Subcutaneous abdominal adipose tissue (tissue), 5 donors: ENCODE results near the gene SRSF1.

Experiments used
- H3K27ac ChIP-seq: one replicate; pipeline ENCODE4 v1.7.0; 2013; ENCODE audit warnings: low read depth, mild to moderate bottlenecking, inconsistent platforms, low read length, moderate library complexity
- H3K27me3 ChIP-seq, 5 donors: one replicate each; pipeline ENCODE4 v1.7.0; 2013; ENCODE audit warnings: low read length in 5 of 5, inconsistent platforms in 1 of 5; ENCODE audit not compliant: control insufficient read depth in 5 of 5, insufficient read depth in 4 of 5
- H3K36me3 ChIP-seq, 5 donors: one replicate each; pipeline ENCODE4 v1.7.0; 2013; ENCODE audit warnings: low read length in 5 of 5; ENCODE audit not compliant: control insufficient read depth in 5 of 5, insufficient read depth in 5 of 5
- H3K4me1 ChIP-seq, 5 donors: one replicate each; pipeline ENCODE4 v1.7.0; 2013; ENCODE audit warnings: low read length in 5 of 5, mild to moderate bottlenecking in 3 of 5, moderate library complexity in 1 of 5; ENCODE audit not compliant: control insufficient read depth in 5 of 5, insufficient read depth in 5 of 5
- H3K4me3 ChIP-seq, 5 donors: one replicate each; pipeline ENCODE4 v1.7.0; 2013; ENCODE audit warnings: low read length in 5 of 5, low read depth in 1 of 5
- H3K9ac ChIP-seq, 5 donors: one replicate each; pipeline ENCODE4 v1.7.0; 2013; ENCODE audit warnings: low read length in 5 of 5, mild to moderate bottlenecking in 4 of 5, moderate library complexity in 3 of 5
- H3K9me3 ChIP-seq, 5 donors: one replicate each; pipeline ENCODE4 v1.7.0; 2013; ENCODE audit warnings: low read length in 5 of 5; ENCODE audit not compliant: control insufficient read depth in 5 of 5
- donor health status: healthy.
- donor health status: healthy.
- donor health status: healthy.
- donor health status: healthy.
- donor health status: healthy.

The SRSF1 gene

GRCh38 chr17:57956291-57957119 lies 50.5 kb downstream of the SRSF1 start:
- Histone ChIP-seq H3K27ac (no peak overlapping the region), H3K4me1 (peaks cover 8 to 37% (median 28%) of the 10 kb centered on the region in 5 donors), H3K9ac (no peak overlapping the region), H3K9me3 (no peaks in the 10 kb centered on the region), H3K36me3 (no peaks in the 10 kb centered on the region), H3K27me3 (no peaks in the 10 kb centered on the region), H3K4me3 (peak overlapping the region in 1 of 5 donors; percentile 57)

DNA sequence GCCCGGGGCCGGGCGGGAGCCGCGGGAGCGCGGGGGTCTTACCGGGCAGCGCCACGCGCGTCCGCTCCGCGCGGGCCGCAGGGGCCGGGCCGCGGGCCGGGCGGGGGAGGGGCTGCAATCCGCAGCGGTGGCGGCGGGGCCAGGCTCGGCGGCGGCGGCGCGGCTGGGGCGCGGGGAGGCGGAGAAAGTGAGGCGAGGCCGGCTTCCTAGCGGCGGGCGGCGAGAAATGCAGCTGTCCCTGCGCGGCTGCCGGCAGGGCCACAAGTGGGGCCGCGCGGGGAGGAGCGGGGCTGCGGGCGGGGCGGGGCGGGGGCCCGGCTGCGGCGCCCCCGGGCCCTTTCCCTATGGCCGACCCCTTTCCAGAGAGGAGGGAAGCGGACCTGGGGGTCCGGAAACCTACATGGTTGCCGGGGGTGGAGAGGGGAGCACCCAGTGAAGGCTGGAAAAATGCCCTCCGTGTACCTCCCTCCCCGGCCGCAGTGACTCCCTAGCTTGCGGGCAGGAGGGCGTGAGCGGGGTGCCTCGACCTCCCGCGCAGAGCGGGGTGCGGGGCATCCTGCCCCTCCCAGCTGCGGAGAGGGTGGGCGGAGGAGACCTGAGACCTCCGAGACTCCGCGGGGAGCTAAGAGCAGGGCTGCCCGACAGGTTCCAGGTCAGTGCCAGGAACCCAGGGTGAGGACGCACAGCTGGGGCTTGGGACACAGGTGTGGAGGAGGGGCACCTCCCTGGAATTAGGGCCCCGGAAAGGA lies 51.7 kb downstream of the SRSF1 start, which contains the start of gene CUEDC1:
TSS of gene CUEDC1 (minus strand) at position 230 of the 749 bp plus-strand sequence. CDS start 69,848 bp downstream, outside the sequence.
- Histone ChIP-seq H3K27ac (peak within 1 kb of the TSS; percentile 87), H3K36me3 (no peaks in the 10 kb centered on the region), H3K9me3 (no peaks in the 10 kb centered on the region), H3K27me3 (no peaks in the 10 kb centered on the region), H3K4me1 (peaks cover 8 to 48% (median 39%) of the 10 kb centered on the region in 5 donors), H3K4me3 (peak within 1 kb of the TSS; percentile 58 to 76 (median 67)), H3K9ac (peak within 1 kb of the TSS; percentile 30 to 87 (median 79))

GRCh38 chr17:57954397-57955182 lies 52.5 kb downstream of the SRSF1 start:
- peaks cover 8 to 55% (median 46%) of the 10 kb centered on the region in 5 donors for H3K4me1 ChIP-seq
- H3K9me3 ChIP-seq: no peaks in the 10 kb centered on the region
- H3K27me3 ChIP-seq: no peaks in the 10 kb centered on the region
- peak overlapping the region; percentile 87 for H3K27ac ChIP-seq
- peak overlapping the region; percentile 58 to 76 (median 67) for H3K4me3 ChIP-seq
- H3K36me3 ChIP-seq: no peaks in the 10 kb centered on the region
- H3K9ac ChIP-seq: peak overlapping the region; percentile 30 to 87 (median 76)

DNA sequence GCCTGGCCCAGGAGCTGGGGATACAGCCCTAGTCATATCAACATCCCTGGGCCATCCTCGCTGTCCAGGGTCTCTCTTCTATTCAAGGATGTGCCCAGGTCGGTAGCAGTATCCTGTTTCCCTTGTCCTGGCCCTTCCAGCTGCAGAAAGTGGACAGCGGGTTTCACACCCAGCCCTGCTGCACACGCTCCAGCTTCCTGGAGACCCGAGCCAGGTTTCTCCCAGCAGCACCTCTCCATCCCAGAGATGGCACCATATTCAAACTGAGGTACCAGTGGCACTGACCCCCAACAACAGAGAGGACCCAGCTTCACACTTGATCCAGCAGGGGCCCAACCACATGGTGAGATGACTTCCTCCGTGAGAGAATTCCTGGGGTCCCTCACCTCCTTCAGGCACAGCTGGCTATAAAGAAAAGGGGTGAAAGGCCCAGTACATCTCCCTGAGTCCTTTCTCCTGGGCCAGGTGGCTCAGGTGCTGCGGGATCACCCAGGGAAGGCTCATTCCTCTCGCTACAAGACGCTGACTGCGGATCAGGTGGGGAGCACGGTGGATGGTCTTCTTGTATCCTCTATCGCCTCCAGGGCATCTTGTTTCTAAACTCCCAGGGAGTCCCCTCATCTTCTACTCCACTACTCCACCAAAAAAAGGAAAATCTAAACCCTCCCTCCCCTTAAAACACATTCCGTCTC lies 53.2 kb downstream of the SRSF1 start:
- peak overlapping the region; percentile 87 for H3K27ac ChIP-seq
- peak overlapping the region; percentile 58 to 76 (median 67) for H3K4me3 ChIP-seq
- H3K9ac ChIP-seq: peak overlapping the region; percentile 30 to 82 (median 76)
- no peaks in the 10 kb centered on the region for H3K36me3 ChIP-seq
- H3K27me3 ChIP-seq: no peaks in the 10 kb centered on the region
- peaks cover 10 to 61% (median 52%) of the 10 kb centered on the region in 5 donors for H3K4me1 ChIP-seq
- H3K9me3 ChIP-seq: no peaks in the 10 kb centered on the region
